Measurements from ENCODE around the gene SUCLA2. TPM values are rescaled to one million over a fixed set of nuclear protein-coding genes. Genes with fewer than 3 reads are reported as not detected.
"Not testable (repeated sequence)": the region's sequence is repeated elsewhere in the genome, so short reads cannot be mapped to it uniquely, and the experiment has no call there.

SUCLA2 gene
- polyA plus RNA-seq, 1 donor from 2014 or later, result 137 TPM

DNA sequence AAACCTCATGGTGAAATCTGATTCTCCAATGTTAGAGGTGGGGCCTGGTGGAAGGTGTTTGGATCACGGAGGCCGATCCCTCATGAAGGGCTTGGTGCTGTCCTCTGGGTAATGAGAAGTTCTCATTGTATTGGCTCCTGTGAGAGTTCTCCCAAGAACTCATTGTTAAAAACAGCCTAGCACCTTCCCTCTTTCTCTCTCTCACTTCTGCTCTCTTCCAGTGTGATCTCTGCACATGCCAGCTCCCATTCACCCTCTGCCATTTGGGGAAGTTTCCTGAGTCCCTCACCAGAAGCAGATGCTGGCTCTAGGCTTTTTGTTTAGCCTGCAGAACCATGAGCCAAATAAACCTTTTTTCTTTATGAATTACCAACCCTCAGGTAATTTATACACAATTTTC, 3.1 kb upstream of the SUCLA2 start:
- Histone ChIP-seq H3K4me2 (ENCODE audit: low read length) (no peak overlapping the region), H3K79me2 (replicated peaks; ENCODE audit: insufficient read depth, low read length) (peaks cover 18% of the 10 kb centered on the region), H3K27me3 (ENCODE audit: insufficient read depth, low read depth, low read length) (no peaks in the 10 kb centered on the region), H3K9me3 (ENCODE audit: low read length) (no peaks in the 10 kb centered on the region), H3K9me2 (ENCODE audit: insufficient read depth, low read length) (no peaks in the 10 kb centered on the region), H3F3A (ENCODE audit: insufficient read depth, low read length, poor library complexity, severe bottlenecking) (no peaks in the 10 kb centered on the region), H3K4me3 (ENCODE audit: low read length) (no peak overlapping the region), H3K27ac (ENCODE audit: low read length) (no peak overlapping the region), H3K9ac (ENCODE audit: low read length) (no peak overlapping the region), H2AFZ (ENCODE audit: low read depth, low read length) (no peak overlapping the region), H4K20me1 (ENCODE audit: insufficient read depth) (no peaks in the 10 kb centered on the region), H3K36me3 (ENCODE audit: insufficient read depth, low read length) (no peaks in the 10 kb centered on the region)
- no peak for TF ChIP-seq EP300 (conservative IDR thresholded peaks at IDR 0.05; ENCODE audit: poor library complexity, severe bottlenecking)
- TF ChIP-seq EZH2 (IDR thresholded peaks at IDR 0.05; ENCODE audit: borderline replicate concordance, insufficient read depth, low read length, poor library complexity, severe bottlenecking), result no peak
- TF ChIP-seq SMC3 (conservative IDR thresholded peaks at IDR 0.05; ENCODE audit: poor library complexity), result no peak
- no peak for TF ChIP-seq TAF1 (IDR thresholded peaks at IDR 0.05; ENCODE audit: low read depth)
- no peak for TF ChIP-seq RAD21 (conservative IDR thresholded peaks at IDR 0.05)
- TF ChIP-seq POLR2AphosphoS5 (IDR thresholded peaks at IDR 0.05), result no peak
- no peak for TF ChIP-seq MXI1 (conservative IDR thresholded peaks at IDR 0.05; ENCODE audit: poor library complexity, severe bottlenecking)
- TF ChIP-seq, protein P1, sequence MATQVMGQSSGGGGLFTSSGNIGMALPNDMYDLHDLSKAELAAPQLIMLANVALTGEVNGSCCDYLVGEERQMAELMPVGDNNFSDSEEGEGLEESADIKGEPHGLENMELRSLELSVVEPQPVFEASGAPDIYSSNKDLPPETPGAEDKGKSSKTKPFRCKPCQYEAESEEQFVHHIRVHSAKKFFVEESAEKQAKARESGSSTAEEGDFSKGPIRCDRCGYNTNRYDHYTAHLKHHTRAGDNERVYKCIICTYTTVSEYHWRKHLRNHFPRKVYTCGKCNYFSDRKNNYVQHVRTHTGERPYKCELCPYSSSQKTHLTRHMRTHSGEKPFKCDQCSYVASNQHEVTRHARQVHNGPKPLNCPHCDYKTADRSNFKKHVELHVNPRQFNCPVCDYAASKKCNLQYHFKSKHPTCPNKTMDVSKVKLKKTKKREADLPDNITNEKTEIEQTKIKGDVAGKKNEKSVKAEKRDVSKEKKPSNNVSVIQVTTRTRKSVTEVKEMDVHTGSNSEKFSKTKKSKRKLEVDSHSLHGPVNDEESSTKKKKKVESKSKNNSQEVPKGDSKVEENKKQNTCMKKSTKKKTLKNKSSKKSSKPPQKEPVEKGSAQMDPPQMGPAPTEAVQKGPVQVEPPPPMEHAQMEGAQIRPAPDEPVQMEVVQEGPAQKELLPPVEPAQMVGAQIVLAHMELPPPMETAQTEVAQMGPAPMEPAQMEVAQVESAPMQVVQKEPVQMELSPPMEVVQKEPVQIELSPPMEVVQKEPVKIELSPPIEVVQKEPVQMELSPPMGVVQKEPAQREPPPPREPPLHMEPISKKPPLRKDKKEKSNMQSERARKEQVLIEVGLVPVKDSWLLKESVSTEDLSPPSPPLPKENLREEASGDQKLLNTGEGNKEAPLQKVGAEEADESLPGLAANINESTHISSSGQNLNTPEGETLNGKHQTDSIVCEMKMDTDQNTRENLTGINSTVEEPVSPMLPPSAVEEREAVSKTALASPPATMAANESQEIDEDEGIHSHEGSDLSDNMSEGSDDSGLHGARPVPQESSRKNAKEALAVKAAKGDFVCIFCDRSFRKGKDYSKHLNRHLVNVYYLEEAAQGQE (IDR thresholded peaks at IDR 0.05; ENCODE audit: borderline replicate concordance), result no peak
- TF ChIP-seq, protein P2, sequence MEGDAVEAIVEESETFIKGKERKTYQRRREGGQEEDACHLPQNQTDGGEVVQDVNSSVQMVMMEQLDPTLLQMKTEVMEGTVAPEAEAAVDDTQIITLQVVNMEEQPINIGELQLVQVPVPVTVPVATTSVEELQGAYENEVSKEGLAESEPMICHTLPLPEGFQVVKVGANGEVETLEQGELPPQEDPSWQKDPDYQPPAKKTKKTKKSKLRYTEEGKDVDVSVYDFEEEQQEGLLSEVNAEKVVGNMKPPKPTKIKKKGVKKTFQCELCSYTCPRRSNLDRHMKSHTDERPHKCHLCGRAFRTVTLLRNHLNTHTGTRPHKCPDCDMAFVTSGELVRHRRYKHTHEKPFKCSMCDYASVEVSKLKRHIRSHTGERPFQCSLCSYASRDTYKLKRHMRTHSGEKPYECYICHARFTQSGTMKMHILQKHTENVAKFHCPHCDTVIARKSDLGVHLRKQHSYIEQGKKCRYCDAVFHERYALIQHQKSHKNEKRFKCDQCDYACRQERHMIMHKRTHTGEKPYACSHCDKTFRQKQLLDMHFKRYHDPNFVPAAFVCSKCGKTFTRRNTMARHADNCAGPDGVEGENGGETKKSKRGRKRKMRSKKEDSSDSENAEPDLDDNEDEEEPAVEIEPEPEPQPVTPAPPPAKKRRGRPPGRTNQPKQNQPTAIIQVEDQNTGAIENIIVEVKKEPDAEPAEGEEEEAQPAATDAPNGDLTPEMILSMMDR (IDR thresholded peaks at IDR 0.05; ENCODE audit: poor library complexity, severe bottlenecking), result no peak

DNA sequence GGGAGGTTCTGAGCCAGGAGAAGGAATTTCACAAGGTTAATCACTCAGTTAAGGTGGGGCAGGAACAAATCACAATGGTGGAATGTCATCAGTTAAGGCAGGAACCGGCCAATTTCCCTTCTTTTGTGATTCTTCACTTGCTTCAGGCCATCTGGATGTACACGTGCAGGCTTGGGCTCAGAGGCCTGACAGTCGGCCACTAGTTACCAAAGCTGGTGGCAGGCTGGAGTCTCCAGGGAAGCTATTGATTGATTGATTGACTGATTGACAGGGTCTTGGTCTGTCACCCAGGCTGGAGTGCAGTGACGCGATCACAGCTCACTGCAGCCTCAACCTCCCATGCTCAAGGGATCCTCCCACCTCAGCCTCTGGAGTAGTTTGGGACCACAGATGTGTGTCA, 926 bp upstream of the SUCLA2 start:
- H3K9me3 ChIP-seq (ENCODE audit: low read length); H3K9ac ChIP-seq (ENCODE audit: low read length); H4K20me1 ChIP-seq (ENCODE audit: insufficient read depth); H2AFZ ChIP-seq (ENCODE audit: low read depth, low read length); H3K4me3 ChIP-seq (ENCODE audit: low read length); H3K27ac ChIP-seq (ENCODE audit: low read length); H3K36me3 ChIP-seq (ENCODE audit: insufficient read depth, low read length); H3F3A ChIP-seq (ENCODE audit: insufficient read depth, low read length, poor library complexity, severe bottlenecking); H3K4me2 ChIP-seq (ENCODE audit: low read length); H3K27me3 ChIP-seq (ENCODE audit: insufficient read depth, low read depth, low read length); H3K9me2 ChIP-seq (ENCODE audit: insufficient read depth, low read length): not testable (repeated sequence)
- H3K79me2 ChIP-seq (replicated peaks; ENCODE audit: insufficient read depth, low read length), result peaks cover 40% of the 10 kb centered on the region

DNA sequence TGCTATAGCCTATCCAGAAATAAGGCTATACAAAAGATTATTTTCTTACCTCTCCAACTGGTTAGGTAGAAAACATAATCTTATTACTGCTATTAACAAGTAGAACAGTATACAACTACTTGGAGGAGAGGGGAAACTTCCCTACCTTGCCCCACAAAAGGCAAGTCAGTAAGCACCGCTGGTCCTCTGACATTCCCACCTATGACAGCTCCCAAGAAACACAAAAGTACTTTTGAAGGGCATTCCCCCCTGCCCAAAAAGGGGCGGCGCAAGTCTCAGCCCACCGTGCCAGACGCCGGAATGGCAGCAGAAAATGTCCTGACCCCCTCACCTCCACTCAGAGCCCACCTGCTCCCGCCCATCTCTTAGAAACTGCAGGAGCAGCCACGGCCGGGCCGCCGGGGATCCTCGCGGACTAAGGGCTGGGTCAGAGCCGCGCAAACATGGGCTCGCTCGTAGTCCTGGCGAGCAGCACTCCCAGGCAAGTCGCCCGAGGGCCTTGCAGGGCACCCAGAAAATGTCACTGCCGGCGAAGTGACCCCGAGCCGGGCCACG, 437 bp downstream of the SUCLA2 start:
- Histone ChIP-seq H3F3A (ENCODE audit: insufficient read depth, low read length, poor library complexity, severe bottlenecking) (no peaks in the 10 kb centered on the region), H3K9me2 (ENCODE audit: insufficient read depth, low read length) (no peaks in the 10 kb centered on the region), H3K9ac (ENCODE audit: low read length) (peak overlapping the region; percentile 88), H3K4me3 (ENCODE audit: low read length) (peak overlapping the region; percentile 98), H3K9me3 (ENCODE audit: low read length) (no peaks in the 10 kb centered on the region), H2AFZ (ENCODE audit: low read depth, low read length) (peak overlapping the region; percentile 85), H3K4me2 (ENCODE audit: low read length) (peak overlapping the region; percentile 94), H3K27ac (ENCODE audit: low read length) (peak overlapping the region; percentile 66), H3K27me3 (ENCODE audit: insufficient read depth, low read depth, low read length) (no peaks in the 10 kb centered on the region), H3K79me2 (replicated peaks; ENCODE audit: insufficient read depth, low read length) (peaks cover 48% of the 10 kb centered on the region), H3K36me3 (ENCODE audit: insufficient read depth, low read length) (no peaks in the 10 kb centered on the region), H4K20me1 (ENCODE audit: insufficient read depth) (no peaks in the 10 kb centered on the region)
- TF ChIP-seq EZH2 (IDR thresholded peaks at IDR 0.05; ENCODE audit: borderline replicate concordance, insufficient read depth, low read length, poor library complexity, severe bottlenecking) (no peak), EP300 (conservative IDR thresholded peaks at IDR 0.05; ENCODE audit: poor library complexity, severe bottlenecking) (no peak), MXI1 (conservative IDR thresholded peaks at IDR 0.05; ENCODE audit: poor library complexity, severe bottlenecking) (no peak), SMC3 (conservative IDR thresholded peaks at IDR 0.05; ENCODE audit: poor library complexity) (no peak), TAF1 (IDR thresholded peaks at IDR 0.05; ENCODE audit: low read depth) (no peak), RAD21 (conservative IDR thresholded peaks at IDR 0.05) (no peak), POLR2AphosphoS5 (IDR thresholded peaks at IDR 0.05) (no peak)
- TF ChIP-seq, protein P1 (IDR thresholded peaks at IDR 0.05; ENCODE audit: borderline replicate concordance), result no peak
- TF ChIP-seq, protein P2 (IDR thresholded peaks at IDR 0.05; ENCODE audit: poor library complexity, severe bottlenecking), result no peak
